Stimulated activated CD4-positive, alpha-beta T cell treated with anti-CD3 and anti-CD28 coated beads, Interleukin-4, amount 100 ng/mL, for 48 hours (primary cell): ENCODE results near the gene TMEM52B.
"Not testable (repeated sequence)": the region's sequence is repeated elsewhere in the genome, so short reads cannot be mapped to it uniquely, and the experiment has no call there.

ENCODE experiments used
- DNase-seq, 2 donors: peaks; one replicate each; pipeline ENCODE4 v3.0.0-alpha.2; 2020; ENCODE audit warnings: low read depth in 2 of 2

TMEM52B gene

GRCh38 chr12:10171973-10172728 is 6.7 kb upstream of the TMEM52B start, which contains the start of gene OLR1:
Gene OLR1, minus strand, starts transcription at chr12:10172132. Its CDS starts 55 bp downstream, at chr12:10172077.
- no peak for DNase-seq

DNA sequence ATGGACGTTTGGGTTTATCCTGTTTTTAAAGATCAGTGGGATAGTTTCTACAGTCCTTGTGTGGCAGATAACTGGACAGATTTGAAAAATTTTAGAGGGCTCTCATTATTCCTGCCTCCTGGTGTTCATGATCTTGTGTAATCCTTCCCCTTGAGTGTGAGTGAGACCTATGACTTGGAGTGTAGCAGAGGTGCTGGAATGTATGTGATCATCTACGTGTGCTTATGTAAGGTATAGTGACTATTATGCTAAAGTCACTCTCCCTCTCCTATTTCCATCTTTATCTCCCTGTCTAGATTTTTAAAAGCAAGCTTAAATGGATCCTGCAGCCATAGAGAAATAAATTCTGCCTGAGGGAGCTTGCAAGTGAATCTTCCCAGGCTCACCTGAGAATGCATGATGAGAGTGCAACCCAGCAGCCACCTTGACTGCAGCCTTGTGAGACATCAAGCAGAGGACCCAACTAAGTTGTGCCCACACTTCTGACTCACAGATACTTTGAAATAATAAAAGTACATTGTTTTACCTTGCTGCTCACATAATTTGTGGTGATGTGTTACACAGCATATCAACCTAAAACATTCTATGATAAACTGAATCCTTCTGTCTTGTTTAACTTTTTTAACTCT is 3.7 kb upstream of the TMEM52B start:
- DNase-seq, result no peak

DNA sequence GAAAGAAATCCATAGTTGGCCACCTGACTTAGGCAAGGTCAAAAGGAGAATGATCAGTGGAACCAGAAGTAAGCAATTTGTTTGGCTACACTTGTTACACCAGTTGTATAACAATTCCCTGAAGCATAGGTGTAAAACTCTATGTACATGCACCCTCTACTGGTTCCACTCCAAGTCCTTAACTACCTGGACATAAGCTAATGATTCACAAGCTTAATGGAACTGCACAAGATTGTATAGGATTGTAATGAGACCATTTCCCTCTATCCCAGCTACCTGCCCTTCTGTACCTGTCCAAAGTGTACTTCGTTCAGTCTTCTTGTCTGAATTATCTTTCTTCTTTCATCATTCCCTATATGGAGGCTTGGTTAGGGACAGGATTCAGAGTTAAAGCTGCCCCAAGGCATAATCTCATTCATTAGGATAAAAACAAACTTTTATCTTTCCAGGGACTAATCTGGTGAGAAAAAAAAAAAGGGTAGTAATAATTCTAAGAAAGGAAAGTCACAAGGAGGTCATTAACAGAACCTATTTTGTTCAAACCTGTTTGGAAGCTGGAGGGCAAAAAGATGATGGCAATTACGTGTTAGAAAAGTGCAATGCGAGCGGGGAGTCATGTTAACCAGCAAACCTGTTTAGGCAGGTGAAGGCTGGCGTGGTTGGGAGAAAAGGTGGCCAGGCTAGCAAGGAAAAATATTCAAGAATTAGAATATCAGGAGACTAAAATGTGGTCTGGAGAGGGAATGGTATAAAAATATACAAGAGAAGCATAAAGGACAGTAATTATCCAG is 2.8 kb upstream of the TMEM52B start:
- DNase-seq, result no peak

- DNase-seq, result no peak
Observed at GRCh38 chr12:10179776-10180181, 947 bp downstream of the TMEM52B start.

GRCh38 chr12:10182354-10183049 is 3.7 kb downstream of the TMEM52B start:
- no peak for DNase-seq

GRCh38 chr12:10184261-10184843 is 5.5 kb downstream of the TMEM52B start:
- no peak for DNase-seq

DNA sequence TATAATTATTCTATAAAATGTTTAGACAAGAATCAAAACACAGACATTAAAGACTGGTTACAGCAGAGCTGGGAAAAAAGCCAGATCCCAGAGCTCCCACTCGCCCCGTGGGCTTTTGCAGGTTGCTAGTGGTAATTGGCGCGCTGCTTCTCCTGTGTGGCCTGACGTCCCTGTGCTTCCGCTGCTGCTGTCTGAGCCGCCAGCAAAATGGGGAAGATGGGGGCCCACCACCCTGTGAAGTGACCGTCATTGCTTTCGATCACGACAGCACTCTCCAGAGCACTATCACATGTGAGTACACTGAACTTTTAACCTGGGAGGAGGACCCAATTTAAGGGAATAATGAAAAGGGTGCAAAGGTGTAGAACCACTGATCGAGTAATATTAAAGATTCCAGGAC is 7.5 kb downstream of the TMEM52B start:
- no peak for DNase-seq

DNA sequence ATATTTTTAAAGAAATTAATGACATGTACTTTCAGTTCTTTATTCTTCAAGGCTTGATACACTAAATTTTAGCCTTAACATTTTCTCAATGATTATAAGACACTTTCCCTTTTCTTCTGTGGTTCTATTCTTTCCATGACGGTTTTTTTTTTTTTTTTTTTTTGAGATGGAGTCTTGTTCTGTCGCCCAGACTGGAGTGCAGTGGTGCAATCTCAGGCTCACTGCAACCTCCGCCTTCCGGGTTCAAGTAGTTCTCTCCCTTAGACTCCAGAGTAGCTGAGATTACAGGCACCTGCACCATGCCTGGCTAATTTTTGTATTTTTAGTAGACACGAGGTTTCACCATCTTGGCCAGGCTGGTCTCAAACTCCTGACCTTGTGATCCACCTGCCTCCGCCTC is 8.1 kb downstream of the TMEM52B start:
- DNase-seq, result not testable (repeated sequence)

DNA sequence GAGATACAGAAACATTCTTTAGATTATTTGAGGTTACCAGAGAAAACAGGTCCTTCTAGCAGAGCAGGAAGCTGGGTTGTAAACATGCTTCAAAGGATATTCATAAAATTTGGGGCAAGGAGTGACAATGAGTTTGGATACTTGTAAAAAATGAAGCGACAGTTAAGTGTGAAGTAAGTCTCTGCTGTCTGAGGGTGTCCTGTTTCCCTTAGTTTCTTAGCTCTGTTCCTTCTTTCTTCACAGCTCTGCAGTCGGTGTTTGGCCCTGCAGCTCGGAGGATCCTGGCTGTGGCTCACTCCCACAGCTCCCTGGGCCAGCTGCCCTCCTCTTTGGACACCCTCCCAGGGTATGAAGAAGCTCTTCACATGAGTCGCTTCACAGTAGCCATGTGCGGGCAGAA is 10.8 kb downstream of the TMEM52B start:
- no peak for DNase-seq

DNA sequence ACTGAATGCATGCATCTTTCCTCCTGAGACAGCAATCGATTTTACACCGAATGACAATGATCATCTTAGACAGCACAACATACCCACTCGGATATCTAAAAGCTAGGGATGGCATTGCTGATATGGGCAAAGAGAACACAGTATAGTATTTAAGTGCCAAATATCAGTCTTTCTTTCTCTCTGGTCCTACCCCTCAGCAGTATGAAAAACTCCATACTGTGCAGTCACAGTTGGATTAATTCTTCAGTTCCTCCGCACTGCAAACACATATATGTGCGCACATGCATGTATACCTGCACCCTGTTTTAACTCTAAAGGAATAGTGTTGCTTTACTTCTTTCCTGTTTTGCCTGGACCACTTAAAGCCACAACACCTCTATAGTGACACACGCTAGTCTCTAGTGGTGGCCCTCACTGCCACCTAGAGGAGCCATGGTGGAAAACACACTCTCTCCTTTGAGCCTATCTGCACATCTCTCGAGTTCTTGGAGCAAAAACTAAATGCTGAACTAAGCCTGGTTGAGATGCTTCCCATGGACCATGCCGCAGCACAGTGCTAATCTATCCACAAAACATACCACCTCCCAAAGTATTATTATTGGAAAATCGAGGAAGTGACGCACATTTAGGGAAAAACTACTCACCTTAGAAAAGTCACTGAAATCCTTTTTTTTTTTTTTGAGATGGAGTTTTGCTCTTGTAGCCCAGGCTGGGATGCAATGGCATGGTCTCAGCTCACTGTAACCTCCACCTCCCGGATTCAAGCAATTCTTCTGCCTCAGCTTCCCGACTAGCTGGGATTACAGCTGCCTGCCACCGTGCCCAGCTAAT is 11.9 kb downstream of the TMEM52B start:
- peak; percentile 16 to 24 for DNase-seq

- no peak for DNase-seq
Observed at GRCh38 chr12:10191865-10192264, 13.0 kb downstream of the TMEM52B start.

- no peak for DNase-seq
Observed at GRCh38 chr12:10194160-10194670, 15.4 kb downstream of the TMEM52B start.

- DNase-seq, result no peak
Observed at GRCh38 chr12:10196210-10196609, 17.4 kb downstream of the TMEM52B start.

DNA sequence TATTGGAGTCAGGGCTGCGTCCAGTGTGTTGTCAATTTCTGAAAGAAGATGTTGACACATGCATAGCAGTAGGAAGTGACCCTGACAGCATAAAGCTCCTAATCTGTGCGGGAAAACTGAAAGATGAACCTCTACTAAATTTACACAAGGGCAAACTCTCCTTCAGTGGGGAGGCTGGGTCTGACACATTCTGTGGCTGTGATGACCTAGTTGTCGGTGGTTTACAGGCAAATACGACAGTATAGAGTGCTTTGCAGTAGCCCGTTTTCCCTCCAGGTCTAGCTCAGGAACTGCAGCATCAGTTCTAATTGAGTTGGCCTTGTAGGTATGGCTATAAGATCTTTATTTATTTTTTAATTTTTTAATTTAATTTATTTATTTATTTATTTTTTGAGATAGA is 19.0 kb downstream of the TMEM52B start:
- no peak for DNase-seq

DNA sequence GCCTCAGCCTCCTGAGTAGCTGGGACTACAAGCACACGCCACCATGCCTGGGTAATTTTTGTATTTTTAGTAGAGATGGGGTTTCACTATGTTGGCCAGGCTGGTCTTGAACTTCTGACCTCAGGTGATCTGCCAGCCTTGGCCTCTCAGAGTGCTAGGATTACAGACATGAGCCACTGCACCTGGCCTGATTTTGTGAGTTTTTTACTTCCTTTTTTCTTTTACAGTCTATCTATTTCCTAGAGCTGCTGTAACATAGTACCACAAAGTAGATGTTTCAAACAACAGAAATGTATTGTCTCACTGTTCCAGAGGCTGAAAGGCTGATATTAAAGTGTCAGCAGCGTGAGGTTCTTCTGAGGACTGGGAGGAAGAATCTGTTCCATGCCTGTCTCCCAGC is 25.7 kb downstream of the TMEM52B start:
- not testable (repeated sequence) for DNase-seq

DNA sequence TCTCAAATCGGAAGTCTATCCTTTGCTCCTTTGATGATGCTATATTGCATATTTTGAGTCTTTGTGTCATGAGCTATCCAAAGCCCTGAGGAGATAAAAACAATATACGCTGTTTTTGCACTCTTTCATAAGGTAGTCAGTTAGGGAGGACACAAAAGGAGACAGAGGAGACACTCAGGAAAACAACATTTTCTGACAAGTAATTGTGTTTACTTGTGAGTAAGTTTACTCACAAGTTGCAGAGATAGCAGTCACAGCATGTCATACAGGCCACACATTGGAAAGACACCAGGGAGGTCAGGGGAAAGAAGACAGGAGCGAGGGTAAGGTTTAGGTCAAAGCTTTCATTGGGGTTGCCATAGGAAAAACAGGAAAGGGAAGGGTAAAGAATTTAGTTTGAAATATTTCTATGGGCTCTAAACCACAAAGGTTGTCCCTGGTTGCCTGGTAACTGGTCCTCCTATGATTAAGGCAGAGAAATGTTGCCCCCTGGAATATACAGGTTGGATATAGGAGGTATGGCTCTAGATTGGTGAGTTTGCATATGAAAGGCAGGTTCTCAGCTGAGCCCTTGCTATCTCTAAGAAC is 26.5 kb downstream of the TMEM52B start:
- DNase-seq, result no peak

GRCh38 chr12:10207136-10207535 is 28.3 kb downstream of the TMEM52B start:
- DNase-seq, result no peak

GRCh38 chr12:10210225-10210624 is 31.4 kb downstream of the TMEM52B start:
- DNase-seq, result no peak

DNA sequence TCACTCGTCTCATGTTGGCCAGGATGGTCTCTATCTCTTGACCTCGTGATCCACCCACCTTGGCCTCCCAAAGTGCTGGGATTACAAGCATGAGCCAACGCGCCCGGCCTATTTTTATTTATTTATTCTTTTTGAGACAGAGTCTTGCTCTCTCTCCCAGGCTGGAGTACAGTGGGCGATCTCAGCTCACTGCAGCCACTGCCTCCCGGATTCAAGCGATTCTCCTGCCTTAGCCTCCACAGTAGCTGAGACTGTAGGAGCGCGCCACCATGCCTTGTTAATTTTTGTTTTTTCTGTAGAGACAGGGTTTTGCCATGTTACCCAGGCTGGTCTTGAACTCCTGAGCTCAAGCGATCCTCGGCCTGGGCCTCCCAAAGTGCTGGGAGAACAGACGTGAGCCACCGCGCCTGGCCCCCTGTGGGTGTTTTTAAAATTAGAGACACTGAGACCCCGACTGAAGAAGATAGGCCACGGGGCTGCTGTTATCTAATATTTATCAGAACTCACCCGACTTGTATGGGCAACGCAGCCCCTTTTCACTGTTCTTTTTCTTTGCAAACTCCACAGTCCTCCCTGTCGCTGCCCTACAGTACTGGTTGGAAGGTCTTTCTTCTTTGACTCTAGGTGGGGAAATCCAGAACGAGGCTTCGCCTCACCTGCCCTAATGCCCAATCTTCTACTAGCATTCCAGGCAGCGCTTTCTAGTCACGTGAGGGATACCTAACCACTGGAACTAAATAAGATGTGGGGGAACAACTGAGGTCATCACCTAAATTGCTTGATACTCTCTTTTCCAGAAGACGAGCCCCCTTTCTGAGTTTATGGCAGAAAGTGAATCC is 32.5 kb downstream of the TMEM52B start:
- DNase-seq, result no peak
